Stimulated activated CD4-positive, alpha-beta T cell treated with anti-CD3 and anti-CD28 coated beads, TNF-alpha, amount 100 ng/mL, for 24 hours (primary cell): ENCODE measurements around the gene XYLB.

Experiments
- DNase-seq, 3 experiments: peaks; one replicate each; pipeline ENCODE4 v3.0.0-alpha.2; 2020; ENCODE audit warnings: low read depth in 3 of 3

Gene XYLB

GRCh38 chr3:38323060-38323459 lies 23.5 kb upstream of the XYLB start:
- no peak for DNase-seq

- DNase-seq = no peak
Measured at GRCh38 chr3:38325256-38325655, 21.3 kb upstream of the XYLB start.

GRCh38 chr3:38327335-38328009 lies 19.1 kb upstream of the XYLB start:
- DNase-seq = no peak

GRCh38 chr3:38331257-38332022 lies 15.1 kb upstream of the XYLB start:
- no peak for DNase-seq

- no peak for DNase-seq
Measured at GRCh38 chr3:38332201-38332600, 14.4 kb upstream of the XYLB start.

- no peak for DNase-seq
Measured at GRCh38 chr3:38334142-38335055, 12.2 kb upstream of the XYLB start.

GRCh38 chr3:38335263-38335662 lies 11.3 kb upstream of the XYLB start:
- no peak for DNase-seq

GRCh38 chr3:38337703-38338102 lies 8.9 kb upstream of the XYLB start:
- DNase-seq = no peak

GRCh38 chr3:38343797-38344594 lies 2.6 kb upstream of the XYLB start:
- DNase-seq = no peak

GRCh38 chr3:38345879-38346586 lies 552 bp upstream of the XYLB start:
- DNase-seq = no peak

GRCh38 chr3:38347421-38348200 lies 1.0 kb downstream of the XYLB start:
- no peak for DNase-seq

- DNase-seq = no peak
Measured at GRCh38 chr3:38348903-38349302, 2.3 kb downstream of the XYLB start.

GRCh38 chr3:38349684-38350359 lies 3.2 kb downstream of the XYLB start:
- no peak for DNase-seq

- DNase-seq = no peak
Measured at GRCh38 chr3:38353151-38353550, 6.6 kb downstream of the XYLB start.

- no peak for DNase-seq
Measured at GRCh38 chr3:38354588-38355330, 8.2 kb downstream of the XYLB start.

GRCh38 chr3:38359038-38359437 lies 12.5 kb downstream of the XYLB start:
- no peak for DNase-seq

- DNase-seq = no peak
Measured at GRCh38 chr3:38360345-38360744, 13.8 kb downstream of the XYLB start.

GRCh38 chr3:38361496-38361895 lies 14.9 kb downstream of the XYLB start:
- no peak for DNase-seq

- no peak for DNase-seq
Measured at GRCh38 chr3:38362825-38363224, 16.2 kb downstream of the XYLB start.
